Sigmoid colon (tissue), 7 donors: ENCODE results near the gene CCNY. TPM values are rescaled to one million over a fixed set of nuclear protein-coding genes. Genes with fewer than 3 reads are reported as not detected.

Source experiments
- DNase-seq: peaks from one replicate; pipeline ENCODE4 v3.0.0-alpha.2; 2019
- H3K27ac ChIP-seq, 4 donors: fragments of 200-600 bp; sonication (generic); one replicate each; pipeline ENCODE4 v1.5.1; 2016 to 2019; ENCODE audit warnings: mild to moderate bottlenecking in 1 of 4
- H3K27me3 ChIP-seq, 3 donors: fragments of 200-600 bp; sonication (generic); one replicate each; pipeline ENCODE4 v1.5.1; 2019; ENCODE audit warnings: mild to moderate bottlenecking in 1 of 3
- H3K36me3 ChIP-seq, 4 donors: fragments of 200-600 bp; sonication (generic); one replicate each; pipeline ENCODE4 v1.5.1; 2016 to 2019
- H3K4me1 ChIP-seq, 4 donors: fragments of 200-600 bp; sonication (generic); one replicate each; pipeline ENCODE4 v1.5.1; 2017 to 2019
- H3K4me3 ChIP-seq, 4 donors: fragments of 200-600 bp; sonication (generic); one replicate each; pipeline ENCODE4 v1.5.1; 2017 to 2019; ENCODE audit warnings: mild to moderate bottlenecking in 2 of 4, moderate library complexity in 1 of 4
- H3K9me3 ChIP-seq, 4 donors: fragments of 200-600 bp in 3 of 4; sonication (generic) in 3 of 4; one replicate each; pipeline versions ENCODE4 v1.5.1 to v1.6.1; 2013 to 2019
- CTCF ChIP-seq, 4 experiments: fragments of 450-650 bp in 3 of 4; fragments of 200-600 bp in 1 of 4; IDR thresholded peaks; one replicate each; pipeline ENCODE4 v1.5.1; 2016 to 2019; ENCODE audit warnings: antibody characterized with exemption in 4 of 4, mild to moderate bottlenecking in 3 of 4, moderate library complexity in 2 of 4
- EP300 ChIP-seq, 4 donors: sonication (generic); formaldehyde crosslinking; IDR thresholded peaks; one replicate each; pipeline ENCODE4 v1.6.1; 2017; ENCODE audit warnings: antibody characterized with exemption in 4 of 4
- POLR2A ChIP-seq, 2 donors: fragments of 450-650 bp; IDR thresholded peaks; one replicate each; pipeline ENCODE4 v1.6.1; 2016; ENCODE audit warnings: antibody characterized with exemption in 2 of 2, mild to moderate bottlenecking in 2 of 2, moderate library complexity in 2 of 2
- POLR2AphosphoS5 ChIP-seq, 4 donors: sonication (generic); formaldehyde crosslinking; IDR thresholded peaks; one replicate each; pipeline ENCODE4 v1.6.1; 2017; ENCODE audit warnings: antibody characterized with exemption in 4 of 4
- WGBS, 2 donors: extraction: QIAGEN DNeasy Blood & Tissue Kit; methylation state at CpG; one replicate each; pipeline ENCODE4 v1.1.7; 2013; 5-methylcytosine and 5-hydroxymethylcytosine counted together
- intact Hi-C: fragments of 100-400 bp; cut with DNase I; formaldehyde crosslinking; loops from one replicate; pipeline ENCODE4 v1.15.1; 2023
- polyA plus RNA-seq, 3 donors: library from polyadenylated mRNA; stranded (reverse); fragments of 200-250 nt; gene quantifications; one replicate each; pipeline ENCODE4 v1.2.3, GENCODE V29; 2013
- total RNA-seq, 4 donors: library from RNA; depleted of rRNA; stranded (reverse); fragments of >200 nt; gene quantifications; one replicate each; pipeline ENCODE4 v1.1.0, GENCODE V29; 2016
- donor health status: healthy with polysubstance abuse.
- donor health status: Bipolar disorder and iron deficiency.
- donor health status: healthy.

The CCNY gene
- total and polyA plus RNA-seq, 7 donors = 24.0 to 45.7 (median 35.7) TPM

- H3K9me3 ChIP-seq = no peaks in the 10 kb centered on the region
- no peak overlapping the region for H3K27ac ChIP-seq
- no peak overlapping the region for H3K4me3 ChIP-seq
- intact Hi-C loops = no loop called here
- H3K27me3 ChIP-seq = no peaks in the 10 kb centered on the region
- H3K36me3 ChIP-seq = peaks cover 0 to 4% (median 0%) of the 10 kb centered on the region in 4 donors
- no peak for TF ChIP-seq POLR2A (IDR thresholded peaks at IDR 0.05)
- no peak for TF ChIP-seq POLR2AphosphoS5 (IDR thresholded peaks at IDR 0.05)
- TF ChIP-seq CTCF (IDR thresholded peaks at IDR 0.05) = no peak
- TF ChIP-seq EP300 (IDR thresholded peaks at IDR 0.05) = no peak
- H3K4me1 ChIP-seq = no peaks in the 10 kb centered on the region
- DNase-seq = no peak
- 86 to 95% methylated on average over 4 of the region's 4 CpGs for WGBS, 2 donors
Measured at GRCh38 chr10:35578618-35578956, 242.3 kb downstream of the CCNY start.

GRCh38 chr10:35579116-35579515, 242.8 kb downstream of the CCNY start:
- H3K9me3 ChIP-seq = no peaks in the 10 kb centered on the region
- H3K4me1 ChIP-seq = no peaks in the 10 kb centered on the region
- H3K27me3 ChIP-seq = no peaks in the 10 kb centered on the region
- peaks cover 0 to 4% (median 0%) of the 10 kb centered on the region in 4 donors for H3K36me3 ChIP-seq
- TF ChIP-seq EP300 (IDR thresholded peaks at IDR 0.05) (no peak), CTCF (IDR thresholded peaks at IDR 0.05) (no peak), POLR2A (IDR thresholded peaks at IDR 0.05) (no peak), POLR2AphosphoS5 (IDR thresholded peaks at IDR 0.05) (no peak)
- 78 to 81% methylated on average over 3 of the region's 3 CpGs for WGBS, 2 donors
- H3K4me3 ChIP-seq = no peak overlapping the region
- no peak overlapping the region for H3K27ac ChIP-seq
- DNase-seq = no peak
- intact Hi-C loops = no loop called here

GRCh38 chr10:35579726-35580422, 243.6 kb downstream of the CCNY start:
- no peak for DNase-seq
- TF ChIP-seq POLR2AphosphoS5 (IDR thresholded peaks at IDR 0.05) = no peak
- TF ChIP-seq EP300 (IDR thresholded peaks at IDR 0.05) = no peak
- no peak for TF ChIP-seq CTCF (IDR thresholded peaks at IDR 0.05)
- TF ChIP-seq POLR2A (IDR thresholded peaks at IDR 0.05) = no peak
- WGBS, 2 donors = 77% methylated on average over 12 of the region's 12 CpGs
- Histone ChIP-seq H3K27ac (no peak overlapping the region), H3K4me1 (no peaks in the 10 kb centered on the region), H3K9me3 (no peaks in the 10 kb centered on the region), H3K27me3 (no peaks in the 10 kb centered on the region), H3K4me3 (no peak overlapping the region), H3K36me3 (peaks cover 0 to under 1% (median 0%) of the 10 kb centered on the region in 4 donors)
- intact Hi-C loops = no loop called here

GRCh38 chr10:35580423-35580770, 244.1 kb downstream of the CCNY start:
- Histone ChIP-seq H3K4me3 (no peak overlapping the region), H3K36me3 (no peaks in the 10 kb centered on the region), H3K27me3 (no peaks in the 10 kb centered on the region), H3K27ac (no peak overlapping the region), H3K4me1 (no peaks in the 10 kb centered on the region), H3K9me3 (no peaks in the 10 kb centered on the region)
- intact Hi-C loops = no loop called here
- no peak for TF ChIP-seq POLR2AphosphoS5 (IDR thresholded peaks at IDR 0.05)
- no peak for TF ChIP-seq POLR2A (IDR thresholded peaks at IDR 0.05)
- no peak for TF ChIP-seq EP300 (IDR thresholded peaks at IDR 0.05)
- no peak for TF ChIP-seq CTCF (IDR thresholded peaks at IDR 0.05)
- DNase-seq = no peak
- WGBS, 2 donors = 76 to 86% methylated on average over 3 of the region's 3 CpGs

GRCh38 chr10:35581655-35582054, 245.3 kb downstream of the CCNY start:
- no peak for DNase-seq
- no peaks in the 10 kb centered on the region for H3K9me3 ChIP-seq
- no peak overlapping the region for H3K4me3 ChIP-seq
- TF ChIP-seq EP300 (IDR thresholded peaks at IDR 0.05) (no peak), CTCF (IDR thresholded peaks at IDR 0.05) (no peak), POLR2AphosphoS5 (IDR thresholded peaks at IDR 0.05) (no peak), POLR2A (IDR thresholded peaks at IDR 0.05) (no peak)
- no peak overlapping the region for H3K27ac ChIP-seq
- intact Hi-C loops = no loop called here
- no peaks in the 10 kb centered on the region for H3K27me3 ChIP-seq
- whole genome bisulfite sequencing, 2 donors = 82 to 88% methylated on average over 6 of the region's 6 CpGs
- H3K4me1 ChIP-seq = no peaks in the 10 kb centered on the region
- H3K36me3 ChIP-seq = no peaks in the 10 kb centered on the region
